Vagina (tissue), 2 donors: ENCODE data around the gene ELL3. TPM values are rescaled to one million over a fixed set of nuclear protein-coding genes. Genes with fewer than 3 reads are reported as not detected.
"Not testable (repeated sequence)": the region's sequence is repeated elsewhere in the genome, so short reads cannot be mapped to it uniquely, and the experiment has no call there.

Experiments used
- DNase-seq, 2 donors: peaks; one replicate each; pipeline ENCODE4 v3.0.0-alpha.2; 2017; ENCODE audit errors: extremely low spot score in 2 of 2
- H3K27ac ChIP-seq: fragments of 200-600 bp; sonication (generic); one replicate; pipeline ENCODE4 v1.5.1; 2019
- H3K27me3 ChIP-seq: fragments of 200-600 bp; sonication (generic); one replicate; pipeline ENCODE4 v1.5.1; 2019
- H3K36me3 ChIP-seq, 2 donors: fragments of 200-600 bp; sonication (generic); one replicate each; pipeline ENCODE4 v1.5.1; 2017 to 2019
- H3K4me1 ChIP-seq: fragments of 200-600 bp; sonication (generic); one replicate; pipeline ENCODE4 v1.5.1; 2019
- H3K4me3 ChIP-seq, 2 donors: fragments of 200-600 bp; sonication (generic); 1 replicate in 1 of 2; 2 replicates in 1 of 2; pipeline ENCODE4 v1.5.1; 2016 to 2019
- H3K9me3 ChIP-seq: fragments of 200-600 bp; sonication (generic); one replicate; pipeline ENCODE4 v1.5.1; 2019
- CTCF ChIP-seq, 3 experiments: fragments of 450-650 bp in 2 of 3; fragments of 200-600 bp in 1 of 3; sonication (generic) in 1 of 3; IDR thresholded peaks; one replicate each; pipeline ENCODE4 v1.5.1; 2017 to 2019; ENCODE audit warnings: antibody characterized with exemption in 3 of 3, mild to moderate bottlenecking in 2 of 3, moderate library complexity in 2 of 3
- POLR2A ChIP-seq, 2 donors: fragments of 450-650 bp; IDR thresholded peaks; one replicate each; pipeline ENCODE4 v1.6.1; 2017; ENCODE audit warnings: antibody characterized with exemption in 2 of 2, mild to moderate bottlenecking in 2 of 2, moderate library complexity in 2 of 2
- POLR2AphosphoS5 ChIP-seq, 2 donors: sonication (generic); formaldehyde crosslinking; IDR thresholded peaks; one replicate each; pipeline ENCODE4 v1.9.0; 2017; ENCODE audit warnings: antibody characterized with exemption in 2 of 2, mild to moderate bottlenecking in 2 of 2, low read depth in 1 of 2; ENCODE audit not compliant: insufficient read depth in 1 of 2
- intact Hi-C: fragments of 100-400 bp; cut with DNase I; formaldehyde crosslinking; loops from one replicate; pipeline ENCODE4 v1.15.1; 2023
- total RNA-seq: library from RNA; depleted of rRNA; stranded (reverse); fragments of >200 nt; gene quantifications from one replicate; pipeline ENCODE4 v1.2.3, GENCODE V29; 2016

Gene ELL3
- total RNA-seq, 1 donor from 2014 or later, result 15.0 TPM

- no peaks in the 10 kb centered on the region for H3K27me3 ChIP-seq
- no peak overlapping the region for H3K27ac ChIP-seq
- peaks cover 0 to 95% of the 10 kb centered on the region in 2 donors for H3K36me3 ChIP-seq
- DNase-seq, result no peak
- intact Hi-C loops, result no loop called here
- TF ChIP-seq CTCF (IDR thresholded peaks at IDR 0.05), result no peak
- no peak for TF ChIP-seq POLR2A (IDR thresholded peaks at IDR 0.05)
- TF ChIP-seq POLR2AphosphoS5 (IDR thresholded peaks at IDR 0.05; ENCODE audit: insufficient read depth in 1 of 2, low read depth in 1 of 2), result no peak
- no peaks in the 10 kb centered on the region for H3K9me3 ChIP-seq
- H3K4me3 ChIP-seq, result no peak overlapping the region
- H3K4me1 ChIP-seq, result no peaks in the 10 kb centered on the region
Observed at GRCh38 chr15:43808960-43809678, 32.4 kb upstream of the ELL3 start.

DNA sequence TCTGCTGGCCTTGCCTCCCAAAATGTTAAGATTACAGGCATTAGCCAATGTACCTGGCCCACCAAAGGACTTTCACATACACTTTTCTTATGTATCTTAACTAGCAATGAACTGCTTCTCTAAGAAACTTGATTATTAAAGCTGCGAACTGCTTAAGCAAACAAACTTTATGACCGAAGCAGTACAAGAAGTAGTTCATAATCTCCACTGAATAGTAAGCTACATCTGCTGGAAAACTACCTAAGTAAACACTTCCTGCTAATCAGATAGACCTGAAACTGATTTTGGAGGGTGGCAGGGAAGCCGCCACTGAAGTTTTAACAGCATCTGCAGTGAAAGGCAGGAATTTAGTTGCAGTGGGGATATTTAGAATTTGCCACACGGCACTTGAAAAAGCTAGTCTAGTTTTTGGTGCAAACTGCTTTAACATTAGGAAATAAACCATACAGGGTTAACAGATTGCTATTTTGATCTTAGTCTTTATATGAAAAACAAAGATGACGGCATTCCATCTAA is 31.7 kb upstream of the ELL3 start:
- intact Hi-C loops, result no loop called here
- no peak overlapping the region for H3K27ac ChIP-seq
- no peaks in the 10 kb centered on the region for H3K4me1 ChIP-seq
- TF ChIP-seq POLR2AphosphoS5 (IDR thresholded peaks at IDR 0.05; ENCODE audit: insufficient read depth in 1 of 2, low read depth in 1 of 2) (no peak), CTCF (IDR thresholded peaks at IDR 0.05) (no peak), POLR2A (IDR thresholded peaks at IDR 0.05) (no peak)
- H3K36me3 ChIP-seq, result peaks cover 0 to 92% of the 10 kb centered on the region in 2 donors
- DNase-seq, result no peak
- no peak overlapping the region for H3K4me3 ChIP-seq
- no peaks in the 10 kb centered on the region for H3K27me3 ChIP-seq
- H3K9me3 ChIP-seq, result no peaks in the 10 kb centered on the region

GRCh38 chr15:43802676-43803075 is 25.9 kb upstream of the ELL3 start:
- Histone ChIP-seq H3K36me3 (peaks cover 0 to 44% of the 10 kb centered on the region in 2 donors), H3K4me1 (peaks cover 35% of the 10 kb centered on the region)
- intact Hi-C loops, H3K27me3 ChIP-seq, H3K27ac ChIP-seq, H3K9me3 ChIP-seq, DNase-seq, H3K4me3 ChIP-seq: not testable (repeated sequence)

DNA sequence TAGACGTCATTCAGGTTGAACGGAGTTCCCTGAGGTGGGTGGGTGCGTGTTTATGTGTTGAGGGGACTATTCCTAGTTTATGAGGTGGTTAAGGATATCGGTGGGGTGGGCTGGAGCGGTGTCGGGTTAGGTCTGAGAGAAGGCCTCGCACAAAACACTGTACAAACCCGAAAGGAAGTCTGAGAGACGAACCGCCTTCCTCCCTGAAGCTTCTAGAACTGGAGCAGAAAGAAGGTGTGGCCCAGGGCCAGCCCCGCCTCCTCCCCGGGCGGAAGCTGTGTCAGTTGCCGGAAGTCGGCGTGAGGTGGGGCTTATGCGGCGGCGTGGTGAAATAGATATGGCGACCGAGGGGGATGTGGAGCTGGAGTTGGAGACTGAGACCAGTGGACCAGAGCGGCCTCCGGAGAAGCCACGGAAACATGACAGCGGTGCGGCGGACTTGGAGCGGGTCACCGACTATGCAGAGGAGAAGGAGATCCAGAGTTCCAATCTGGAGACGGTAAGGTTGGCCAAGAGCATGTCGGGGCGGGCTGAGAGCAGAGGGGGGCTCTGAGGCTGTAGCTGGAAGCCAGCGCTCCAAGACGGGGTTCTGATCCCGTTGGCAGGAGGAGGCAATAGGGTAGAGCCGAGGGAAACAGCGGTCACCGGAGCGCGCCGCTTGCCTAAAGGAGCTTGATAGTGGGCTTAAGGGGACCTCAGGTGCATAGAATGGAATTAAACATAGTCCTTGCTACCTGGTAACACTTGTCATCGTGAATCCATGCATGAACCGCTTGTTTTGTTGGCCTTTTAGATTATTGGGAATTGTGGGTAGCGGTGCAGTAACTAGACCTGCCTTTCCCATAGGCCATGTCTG is 23.7 kb upstream of the ELL3 start, which contains the start of gene HYPK:
Gene HYPK (plus strand): TSS at position 314 of the 856 bp plus-strand sequence. CDS start 24 bp downstream, at position 338.
- H3K36me3 ChIP-seq, result peaks cover 0 to 40% of the 10 kb centered on the region in 2 donors
- peak; percentile 94 to 98 for TF ChIP-seq POLR2AphosphoS5 (IDR thresholded peaks at IDR 0.05; ENCODE audit: insufficient read depth in 1 of 2, low read depth in 1 of 2)
- no peak for TF ChIP-seq CTCF (IDR thresholded peaks at IDR 0.05)
- TF ChIP-seq POLR2A (IDR thresholded peaks at IDR 0.05), result peak in 1 of 2 donors; percentile 61
- H3K4me3 ChIP-seq, result peak within 1 kb of the TSS; percentile 71 to 85
- H3K4me1 ChIP-seq, result peaks cover 45% of the 10 kb centered on the region
- H3K9me3 ChIP-seq, result no peaks in the 10 kb centered on the region
- intact Hi-C loops, result no loop called here
- peak; percentile 94 to 96 for DNase-seq
- no peaks in the 10 kb centered on the region for H3K27me3 ChIP-seq
- peak within 1 kb of the TSS; percentile 99 for H3K27ac ChIP-seq

GRCh38 chr15:43799945-43800285 is 23.1 kb upstream of the ELL3 start, which contains the start of gene SERINC4:
Gene SERINC4, minus strand, starts transcription at chr15:43800220. Its CDS starts 234 bp downstream, at chr15:43799986.
- Histone ChIP-seq H3K4me1 (peaks cover 51% of the 10 kb centered on the region), H3K9me3 (no peaks in the 10 kb centered on the region), H3K27ac (peak within 1 kb of the TSS; percentile 99), H3K36me3 (peaks cover 0 to 34% of the 10 kb centered on the region in 2 donors), H3K27me3 (no peaks in the 10 kb centered on the region), H3K4me3 (peak within 1 kb of the TSS; percentile 71 to 85)
- TF ChIP-seq CTCF (IDR thresholded peaks at IDR 0.05) (no peak), POLR2AphosphoS5 (IDR thresholded peaks at IDR 0.05; ENCODE audit: insufficient read depth in 1 of 2, low read depth in 1 of 2) (no peak), POLR2A (IDR thresholded peaks at IDR 0.05) (no peak)
- DNase-seq, result no peak
- intact Hi-C loops, result no loop called here
